HepG2 (cell line): ENCODE data around the gene DHX58. TPM values are rescaled to one million over a fixed set of nuclear protein-coding genes. Genes with fewer than 3 reads are reported as not detected.

ENCODE experiments used
- ATAC-seq: fragments of 200-7000 bp; cut with Tn5 transposase; 3 replicates; pipeline ENCODE4 v1.9.1; 2020; ENCODE audit warnings: mild to moderate bottlenecking, moderate library complexity
- BruUV-seq: library from RNA; stranded (reverse); fragments of 400-500 nt; replicated peaks from 2 replicates; lab custom pipeline; 2021; lab: Mats Ljungman, UMichigan
- CTCF ChIA-PET: fragments of 300-600 bp; formaldehyde crosslinking; extraction: SDS; loops from one replicate; lab custom pipeline; 2021; ENCODE audit warnings: low total read pairs, inconsistent platforms, low intra/inter-chr PET ratio; lab: Yijun Ruan, JAX
- POLR2A ChIA-PET: fragments of 350-600 bp; sonication (Branson Sonifier 250); formaldehyde crosslinking; loops from one replicate; lab custom pipeline; 2020; ENCODE audit warnings: antibody characterized with exemption, inconsistent platforms; lab: Yijun Ruan, JAX
- DNase-seq: peaks from one replicate; pipeline ENCODE4 v3.0.0-alpha.2; 2015; ENCODE audit warnings: low spot score
- FAIRE-seq: peaks from 3 replicates; lab custom pipeline; 2011; peaks lifted over from hg19 to GRCh38; lab: Jason Lieb, UNC
- H2AFZ ChIP-seq: one replicate; pipeline ENCODE4 v1.6.1; 2011; ENCODE audit warnings: low read length, inconsistent platforms
- H3K27ac ChIP-seq: fragments of 300-600 bp; 3 replicates; pipeline ENCODE4 v1.8.0; 2011; ENCODE audit warnings: mixed run types, mild to moderate bottlenecking, mixed read lengths, low read length, inconsistent platforms; ENCODE audit not compliant: insufficient read depth; ENCODE audit errors: extremely low read length
- H3K27me3 ChIP-seq, 2 experiments: fragments of 200-600 bp in 1 of 2; 2 replicates in 1 of 2; 3 replicates in 1 of 2; pipeline versions ENCODE4 v1.6.0 to v1.8.0; 2011; ENCODE audit warnings: low read length in 2 of 2, mild to moderate bottlenecking in 2 of 2, moderate library complexity in 2 of 2, inconsistent platforms in 1 of 2; ENCODE audit not compliant: insufficient read depth in 2 of 2, control insufficient read depth in 1 of 2
- H3K36me3 ChIP-seq, 2 experiments: fragments of 200-600 bp in 1 of 2; replicated peaks in 1 of 2; 2 replicates in 1 of 2; 3 replicates in 1 of 2; pipeline versions ENCODE4 v1.5.1 to v1.8.0; 2011; ENCODE audit warnings: low read length in 2 of 2, inconsistent platforms in 1 of 2; ENCODE audit not compliant: insufficient read depth in 2 of 2, control insufficient read depth in 1 of 2
- H3K4me1 ChIP-seq: 2 replicates; pipeline ENCODE4 v1.5.1; 2012; ENCODE audit warnings: low read length, inconsistent platforms; ENCODE audit not compliant: insufficient read depth
- H3K4me2 ChIP-seq: 2 replicates; pipeline ENCODE4 v1.6.0; 2011; ENCODE audit warnings: low read depth, low read length, inconsistent platforms
- H3K4me3 ChIP-seq, 3 experiments: fragments of 200-600 bp in 1 of 3; sonication (generic), shearing (Covaris generic) in 1 of 3; replicated peaks in 1 of 3; 2 replicates each; pipeline ENCODE4 v1.5.1; 2011 to 2016; ENCODE audit warnings: low read length in 3 of 3, inconsistent platforms in 2 of 3, low read depth in 2 of 3, mild to moderate bottlenecking in 2 of 3, control low read depth in 1 of 3, mixed read lengths in 1 of 3; ENCODE audit not compliant: insufficient read depth in 1 of 3
- H3K79me2 ChIP-seq: one replicate; pipeline ENCODE4 v1.6.1; 2011; ENCODE audit warnings: low read length, inconsistent platforms; ENCODE audit not compliant: insufficient read depth
- H3K9ac ChIP-seq: 2 replicates; pipeline ENCODE4 v1.6.0; 2011; ENCODE audit warnings: mild to moderate bottlenecking, low read depth, low read length, inconsistent platforms; ENCODE audit not compliant: insufficient read depth
- H3K9me3 ChIP-seq: 2 replicates; pipeline ENCODE4 v1.5.1; 2012; ENCODE audit warnings: mild to moderate bottlenecking, low read length
- H4K20me1 ChIP-seq: 2 replicates; pipeline ENCODE4 v1.6.0; 2011; ENCODE audit warnings: inconsistent platforms, mild to moderate bottlenecking, low read length, moderate library complexity; ENCODE audit not compliant: insufficient read depth
- ARNTL ChIP-seq: sonication (generic); formaldehyde crosslinking; IDR thresholded peaks from 2 replicates; pipeline ENCODE4 v1.4.0; 2020; ENCODE audit warnings: mild to moderate bottlenecking, missing genetic modification reagents
- CENPX ChIP-seq: sonication (generic); formaldehyde crosslinking; IDR thresholded peaks from 2 replicates; pipeline ENCODE4 v1.9.0; 2021; ENCODE audit warnings: mild to moderate bottlenecking, missing genetic modification reagents, moderate library complexity
- TCF12 ChIP-seq, 2 experiments: fragments of 450-650 bp in 1 of 2; sonication (generic) in 1 of 2; formaldehyde crosslinking in 1 of 2; IDR thresholded peaks; 2 replicates each; pipeline versions ENCODE4 v1.6.1 to v1.8.0; 2017 to 2022; ENCODE audit warnings: antibody characterized with exemption in 1 of 2, mild to moderate bottlenecking in 1 of 2, missing genetic modification reagents in 1 of 2, moderate library complexity in 1 of 2
- TCF7L2 ChIP-seq: IDR thresholded peaks from 2 replicates; pipeline ENCODE4 v1.6.1; 2011; ENCODE audit warnings: mild to moderate bottlenecking, low read depth, low read length, moderate library complexity
- WGBS: methylation state at CpG from one replicate; pipeline ENCODE4 v1.1.6; 2017; ENCODE audit warnings: low lambda C conversion rate; 5-methylcytosine and 5-hydroxymethylcytosine counted together
- in situ Hi-C: cut with HindIII; loops from 2 replicates; pipeline ENCODE4 v1.10.0; 2017; ENCODE audit warnings: low pct_unique_long_range_greater_than_20kb; ENCODE audit not compliant: extremely low pct_ligation_motif_present
- intact Hi-C: fragments of 100-400 bp; cut with micrococcal nuclease; formaldehyde crosslinking; loops from one replicate; pipeline ENCODE4 v1.10.0; 2022; ENCODE audit not compliant: unreplicated experiment
- polyA plus RNA-seq, 8 experiments: library from polyadenylated mRNA; depleted of rRNA in 3 of 8; stranded (reverse) in 7 of 8; unstranded in 1 of 8; fragments of >200 nt; fragmentation: Illumina TruSeq in 4 of 8; extraction: Trizol in 4 of 8; gene quantifications; 2 replicates each; pipeline versions ENCODE4 v1.2.1 to v1.2.3, GENCODE V29; 2011 to 2016; ENCODE audit warnings: low read depth in 4 of 8, missing spikeins in 1 of 8, mixed read lengths in 1 of 8; ENCODE audit not compliant: insufficient read depth in 1 of 8
- total RNA-seq, 5 experiments: library from RNA; depleted of rRNA; stranded (reverse); fragments of >200 nt; fragmentation: Illumina TruSeq; extraction: Trizol; gene quantifications; 2 replicates each; pipeline ENCODE4 v1.2.3, GENCODE V29; 2016; ENCODE audit warnings: low read depth in 1 of 5
- TF ChIP-seq, protein P1 (sequence below): IDR thresholded peaks from 2 replicates; pipeline ENCODE4 v1.6.1; 2016; ENCODE audit warnings: mild to moderate bottlenecking

The DHX58 gene
- total and polyA plus RNA-seq, 2 of the 13 experiments (the other 11 are each of a cell fraction or from before 2014, with no cell fraction given), result 6.7 to 7.8 TPM

DNA sequence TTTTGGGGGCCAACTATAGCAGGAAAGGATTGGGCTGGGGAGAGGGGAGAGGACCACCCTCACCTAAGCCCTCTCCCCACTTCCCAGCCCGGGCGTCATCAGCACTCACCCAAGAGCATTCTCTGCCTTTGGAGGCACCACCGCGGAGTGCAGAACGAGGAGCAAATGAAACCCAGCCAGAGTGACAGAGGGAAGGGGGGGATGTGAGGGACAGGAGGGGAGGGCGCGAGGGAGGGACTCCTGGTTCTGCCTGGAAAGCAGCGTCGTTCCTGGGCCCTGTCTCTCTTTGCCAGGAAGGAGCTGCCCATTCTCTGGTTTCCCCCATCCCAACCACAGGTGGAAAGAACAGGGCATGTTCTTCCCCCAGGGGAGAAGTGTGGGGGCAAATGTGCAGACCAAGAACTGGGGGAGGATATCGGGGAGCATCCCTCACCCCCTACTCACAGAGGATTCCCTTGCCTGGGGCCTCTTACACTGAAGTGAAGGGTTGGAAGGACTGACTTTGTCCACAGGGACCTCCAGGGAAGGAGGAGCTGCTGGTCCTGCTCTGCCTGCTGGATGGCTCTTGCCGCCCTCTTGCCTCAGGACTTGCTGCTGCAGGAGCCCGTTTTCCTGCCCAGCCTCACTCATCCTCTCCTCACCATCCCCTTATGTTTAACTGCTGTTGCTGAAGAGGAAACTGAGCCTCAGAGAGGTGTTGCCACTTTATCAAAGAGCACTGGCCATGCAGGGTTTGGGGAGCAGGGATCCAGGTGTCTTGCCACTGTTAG, 58.6 kb downstream of the DHX58 start (continued):
- TF ChIP-seq TCF7L2, result no peak
- TF ChIP-seq CENPX (CRISPR knock-in tag), result no peak
- TF ChIP-seq, protein P1, sequence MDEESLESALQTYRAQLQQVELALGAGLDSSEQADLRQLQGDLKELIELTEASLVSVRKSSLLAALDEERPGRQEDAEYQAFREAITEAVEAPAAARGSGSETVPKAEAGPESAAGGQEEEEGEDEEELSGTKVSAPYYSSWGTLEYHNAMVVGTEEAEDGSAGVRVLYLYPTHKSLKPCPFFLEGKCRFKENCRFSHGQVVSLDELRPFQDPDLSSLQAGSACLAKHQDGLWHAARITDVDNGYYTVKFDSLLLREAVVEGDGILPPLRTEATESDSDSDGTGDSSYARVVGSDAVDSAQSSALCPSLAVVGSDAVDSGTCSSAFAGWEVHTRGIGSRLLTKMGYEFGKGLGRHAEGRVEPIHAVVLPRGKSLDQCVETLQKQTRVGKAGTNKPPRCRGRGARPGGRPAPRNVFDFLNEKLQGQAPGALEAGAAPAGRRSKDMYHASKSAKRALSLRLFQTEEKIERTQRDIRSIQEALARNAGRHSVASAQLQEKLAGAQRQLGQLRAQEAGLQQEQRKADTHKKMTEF (CRISPR knock-in tag), result no peak

DNA sequence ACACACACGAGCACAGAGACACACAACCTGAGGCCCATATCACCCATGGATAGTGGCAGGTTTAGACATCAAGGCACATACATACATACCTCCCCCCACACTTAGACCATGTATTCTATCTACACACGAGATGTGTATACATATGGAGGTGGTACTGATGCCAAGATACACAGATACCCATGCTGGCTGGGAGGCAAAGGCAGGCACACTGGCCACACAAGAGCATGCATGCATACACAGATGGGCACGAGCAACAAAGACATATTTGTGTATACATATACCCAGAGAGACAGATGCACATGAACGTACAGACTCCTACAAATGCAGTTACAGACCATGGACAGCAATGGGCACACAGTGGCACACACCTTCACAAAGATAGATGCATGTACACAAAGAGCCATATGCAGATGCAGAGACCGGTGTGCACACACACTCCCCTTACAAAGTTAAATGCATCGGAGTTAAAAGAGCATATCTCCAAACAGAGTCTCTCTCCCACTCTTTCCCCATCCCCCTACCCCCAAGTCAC, 60.1 kb downstream of the DHX58 start:
- no peaks in the 10 kb centered on the region; a peak in 1 of 5 replicates for H3K27me3 ChIP-seq
- no peaks in the 10 kb centered on the region for H3K9me3 ChIP-seq
- H2AFZ ChIP-seq, result no peak overlapping the region
- H3K9ac ChIP-seq, result no peak overlapping the region
- no peak for TF ChIP-seq ARNTL
- no peak for TF ChIP-seq TCF12 (IDR thresholded peaks at IDR 0.05)
- TF ChIP-seq TCF12 (CRISPR knock-in tag; IDR thresholded peaks at IDR 0.05), result no peak
- no peaks in the 10 kb centered on the region for H3K36me3 ChIP-seq
- ChIA-PET POLR2A (no interaction called here), CTCF (no interaction called here)
- no TSS peak for BruUV-seq
- no peak overlapping the region for H3K4me3 ChIP-seq
- no peaks in the 10 kb centered on the region for H3K79me2 ChIP-seq
- no peak overlapping the region for H3K27ac ChIP-seq
- H3K4me2 ChIP-seq, result 0 out of 2 replicates have a peak overlapping the region, but pooled peaks have one; percentile 5
- in situ Hi-C loops, result no loop called here
- intact Hi-C loops, result no loop called here
- FAIRE-seq, result no peak
- DNase-seq, result no peak
- peaks cover 58% of the 10 kb centered on the region for H3K4me1 ChIP-seq
- H4K20me1 ChIP-seq, result no peaks in the 10 kb centered on the region
- ATAC-seq, result no peak
- WGBS, result 76% methylated on average over 6 of the region's 6 CpGs
